Ishikawa (cell line): ENCODE results near the gene PTGFRN.

Experiments
- CEBPB ChIP-seq: IDR thresholded peaks from 2 replicates; pipeline ENCODE4 v1.6.1; 2012
- CREB1 ChIP-seq: IDR thresholded peaks from 2 replicates; pipeline ENCODE4 v1.6.1; 2012; ENCODE audit warnings: low read depth
- EGR1 ChIP-seq: IDR thresholded peaks from 2 replicates; pipeline ENCODE4 v1.6.1; 2012
- EP300 ChIP-seq: IDR thresholded peaks from 2 replicates; pipeline ENCODE4 v1.6.1; 2012; ENCODE audit warnings: borderline replicate concordance
- FOXM1 ChIP-seq: IDR thresholded peaks from 2 replicates; pipeline ENCODE4 v1.6.1; 2012; ENCODE audit warnings: low read depth, borderline replicate concordance
- MAX ChIP-seq: IDR thresholded peaks from 2 replicates; pipeline ENCODE4 v1.6.1; 2012
- NFIC ChIP-seq: IDR thresholded peaks from 2 replicates; pipeline ENCODE4 v1.6.1; 2012
- RAD21 ChIP-seq: IDR thresholded peaks from 2 replicates; pipeline ENCODE4 v1.6.1; 2012; ENCODE audit warnings: low read depth
- REST ChIP-seq: IDR thresholded peaks from 2 replicates; pipeline ENCODE4 v1.6.1; 2012; ENCODE audit warnings: low read depth, mild to moderate bottlenecking
- TAF1 ChIP-seq: IDR thresholded peaks from 2 replicates; pipeline ENCODE4 v1.6.1; 2012; ENCODE audit warnings: low read depth, mild to moderate bottlenecking
- TCF12 ChIP-seq: IDR thresholded peaks from 2 replicates; pipeline ENCODE4 v1.6.1; 2012; ENCODE audit warnings: low read depth
- TEAD4 ChIP-seq: IDR thresholded peaks from 2 replicates; pipeline ENCODE4 v1.6.1; 2012
- USF1 ChIP-seq: IDR thresholded peaks from 2 replicates; pipeline ENCODE4 v1.6.1; 2012
- YY1 ChIP-seq: IDR thresholded peaks from 2 replicates; pipeline ENCODE4 v1.6.1; 2012; ENCODE audit warnings: low read depth
- ZBTB7A ChIP-seq: IDR thresholded peaks from 2 replicates; pipeline ENCODE4 v1.6.1; 2012; ENCODE audit warnings: low read depth

Gene PTGFRN

GRCh38 chr1:116904791-116905320, 4.9 kb upstream of the PTGFRN start:
- TF ChIP-seq USF1 (no peak), MAX (no peak), EP300 (no peak), TCF12 (no peak), RAD21 (no peak), ZBTB7A (no peak), CEBPB (no peak), CREB1 (no peak), EGR1 (no peak), NFIC (no peak), YY1 (no peak), TEAD4 (no peak), TAF1 (no peak), REST (no peak), FOXM1 (no peak)

GRCh38 chr1:116906812-116907211, 2.9 kb upstream of the PTGFRN start:
- TF ChIP-seq NFIC (no peak), USF1 (no peak), MAX (no peak), RAD21 (no peak), FOXM1 (no peak), EP300 (no peak), TEAD4 (no peak)

- TF ChIP-seq ZBTB7A (no peak), MAX (no peak), CEBPB (no peak), USF1 (no peak), FOXM1 (no peak), YY1 (no peak), EGR1 (no peak), TAF1 (no peak), EP300 (no peak), RAD21 (no peak), REST (no peak), NFIC (no peak), TEAD4 (no peak), TCF12 (no peak), CREB1 (no peak)
Observed at GRCh38 chr1:116907351-116907750, 2.4 kb upstream of the PTGFRN start.

- TF ChIP-seq USF1 = no peak
- no peak for TF ChIP-seq RAD21
- no peak for TF ChIP-seq TAF1
- no peak for TF ChIP-seq CREB1
- TF ChIP-seq TCF12 = no peak
- TF ChIP-seq EP300 = no peak
- TF ChIP-seq FOXM1 = no peak
- no peak for TF ChIP-seq ZBTB7A
- TF ChIP-seq YY1 = no peak
- TF ChIP-seq TEAD4 = no peak
Observed at GRCh38 chr1:116908266-116908665, 1.4 kb upstream of the PTGFRN start.
